ENCODE results near the gene R3HCC1L. TPM values are rescaled to one million over a fixed set of nuclear protein-coding genes. Genes with fewer than 3 reads are reported as not detected.
A peak's percentile ranks its signal among the peaks of the same experiment; 100 is the strongest.
"Not testable (repeated sequence)": the region's sequence is repeated elsewhere in the genome, so short reads cannot be mapped to it uniquely, and the experiment has no call there.

Gene R3HCC1L
- total RNA-seq, 3 donors from 2014 or later (not counting 1 experiment from before 2014, with no cell fraction given): 17.9 to 25.6 (median 23.3) TPM

- no peak for ATAC-seq
- H3K27me3 Mint-ChIP-seq (ENCODE audit: low read depth in 2 of 2): peaks cover 2 to 3% of the 10 kb centered on the region in 2 donors
- no peaks in the 10 kb centered on the region for H3K9me3 Mint-ChIP-seq
- peak overlapping the region; percentile 92 for H3K4me3 ChIP-seq (ENCODE audit: low read length)
- H3K27ac Mint-ChIP-seq: peak overlapping the region; percentile 93 to 98
- peaks cover 14% of the 10 kb centered on the region for H3K4me1 ChIP-seq (ENCODE audit: control insufficient read depth, insufficient read depth, low read length)
- no peaks in the 10 kb centered on the region for H3K36me3 Mint-ChIP-seq
- WGBS (ENCODE audit: insufficient coverage): 89% methylated on average over 5 of the region's 5 CpGs
- no peaks in the 10 kb centered on the region for H3K36me3 ChIP-seq (ENCODE audit: control insufficient read depth, insufficient read depth, low read length)
- no peak for DNase-seq
- H3K4me3 Mint-ChIP-seq: peak overlapping the region; percentile 89
- no peaks in the 10 kb centered on the region for H3K27me3 ChIP-seq (ENCODE audit: control insufficient read depth, insufficient read depth, low read length)
- intact Hi-C loops (cut with micrococcal nuclease): no loop called here
- H3K27ac ChIP-seq (ENCODE audit: low read length): peak overlapping the region; percentile 96
- no peak for TF ChIP-seq CTCF (IDR thresholded peaks at IDR 0.05)
- H3K4me1 Mint-ChIP-seq: peaks cover 19 to 32% of the 10 kb centered on the region in 2 donors
- H3K9me3 ChIP-seq (ENCODE audit: control insufficient read depth, insufficient read depth, low read length): no peaks in the 10 kb centered on the region
Measured at GRCh38 chr10:98134117-98134430, 383 bp upstream of the R3HCC1L start.

GRCh38 chr10:98135222-98135899 lies 904 bp downstream of the R3HCC1L start:
- H3K4me3 Mint-ChIP-seq: peak overlapping the region; percentile 89
- Histone ChIP-seq H3K4me1 (ENCODE audit: control insufficient read depth, insufficient read depth, low read length) (peaks cover 14% of the 10 kb centered on the region), H3K4me3 (ENCODE audit: low read length) (peak overlapping the region; percentile 92), H3K27ac (ENCODE audit: low read length) (peak overlapping the region; percentile 96), H3K27me3 (ENCODE audit: control insufficient read depth, insufficient read depth, low read length) (no peaks in the 10 kb centered on the region), H3K36me3 (ENCODE audit: control insufficient read depth, insufficient read depth, low read length) (no peaks in the 10 kb centered on the region), H3K9me3 (ENCODE audit: control insufficient read depth, insufficient read depth, low read length) (no peaks in the 10 kb centered on the region)
- ATAC-seq: no peak
- no peak for TF ChIP-seq CTCF (IDR thresholded peaks at IDR 0.05)
- no peaks in the 10 kb centered on the region for H3K36me3 Mint-ChIP-seq
- peak overlapping the region; percentile 93 to 98 for H3K27ac Mint-ChIP-seq
- no peak for DNase-seq
- no peaks in the 10 kb centered on the region for H3K9me3 Mint-ChIP-seq
- intact Hi-C loops (cut with micrococcal nuclease): no loop called here
- H3K27me3 Mint-ChIP-seq (ENCODE audit: low read depth in 2 of 2): no peaks in the 10 kb centered on the region
- WGBS (ENCODE audit: insufficient coverage): 26% methylated on average over 13 of the region's 13 CpGs
- peaks cover 31 to 41% of the 10 kb centered on the region in 2 donors for H3K4me1 Mint-ChIP-seq

GRCh38 chr10:98136775-98137174 lies 2.3 kb downstream of the R3HCC1L start:
- H3K36me3 Mint-ChIP-seq; H3K27me3 ChIP-seq (ENCODE audit: control insufficient read depth, insufficient read depth, low read length); H3K36me3 ChIP-seq (ENCODE audit: control insufficient read depth, insufficient read depth, low read length); DNase-seq; H3K27ac ChIP-seq (ENCODE audit: low read length); H3K4me3 ChIP-seq (ENCODE audit: low read length); H3K27ac Mint-ChIP-seq; H3K9me3 ChIP-seq (ENCODE audit: control insufficient read depth, insufficient read depth, low read length); H3K27me3 Mint-ChIP-seq (ENCODE audit: low read depth in 2 of 2); ATAC-seq; intact Hi-C loops (cut with micrococcal nuclease); H3K4me3 Mint-ChIP-seq; H3K9me3 Mint-ChIP-seq: not testable (repeated sequence)
- 95% methylated on average over 16 of the region's 16 CpGs for WGBS (ENCODE audit: insufficient coverage)
- peaks cover 14% of the 10 kb centered on the region for H3K4me1 ChIP-seq (ENCODE audit: control insufficient read depth, insufficient read depth, low read length)
- peaks cover 43 to 52% of the 10 kb centered on the region in 2 donors for H3K4me1 Mint-ChIP-seq

GRCh38 chr10:98138031-98138430 lies 3.6 kb downstream of the R3HCC1L start:
- Mint-ChIP-seq H3K4me1 (peaks cover 50 to 57% of the 10 kb centered on the region in 2 donors), H3K36me3 (no peaks in the 10 kb centered on the region), H3K27ac (peak overlapping the region in 1 of 2 donors; percentile 38), H3K27me3 (ENCODE audit: low read depth in 2 of 2) (no peaks in the 10 kb centered on the region), H3K9me3 (no peaks in the 10 kb centered on the region), H3K4me3 (no peak overlapping the region)
- intact Hi-C loops (cut with micrococcal nuclease): no loop called here
- Histone ChIP-seq H3K9me3 (ENCODE audit: control insufficient read depth, insufficient read depth, low read length) (no peaks in the 10 kb centered on the region), H3K27ac (ENCODE audit: low read length) (no peak overlapping the region), H3K36me3 (ENCODE audit: control insufficient read depth, insufficient read depth, low read length) (no peaks in the 10 kb centered on the region), H3K27me3 (ENCODE audit: control insufficient read depth, insufficient read depth, low read length) (no peaks in the 10 kb centered on the region), H3K4me1 (ENCODE audit: control insufficient read depth, insufficient read depth, low read length) (peaks cover 14% of the 10 kb centered on the region), H3K4me3 (ENCODE audit: low read length) (no peak overlapping the region)
- ATAC-seq: no peak
- peak in 1 of 2 donors; percentile 33 for DNase-seq
- TF ChIP-seq CTCF (IDR thresholded peaks at IDR 0.05): no peak
